Keratinocyte (primary cell): Measurements from ENCODE around the gene SORL1.

Source experiments
- EZH2 ChIP-seq: IDR thresholded peaks from one replicate; pipeline ENCODE4 v1.6.1; 2012; ENCODE audit warnings: inconsistent platforms, mild to moderate bottlenecking, low read length, moderate library complexity
- TF ChIP-seq, protein P1 (sequence below), 3 experiments: IDR thresholded peaks in 1 of 3; conservative IDR thresholded peaks in 1 of 3; optimal IDR thresholded peaks in 1 of 3; 2 replicates in 2 of 3; 3 replicates in 1 of 3; pipeline versions ENCODE3 to v1.5.1; 2011; ENCODE audit warnings: low read length in 3 of 3, mild to moderate bottlenecking in 3 of 3, moderate library complexity in 2 of 3, control low read depth in 1 of 3, inconsistent platforms in 1 of 3; ENCODE audit not compliant: insufficient read depth in 2 of 3; ENCODE audit errors: extremely low read depth in 1 of 3

DNA sequence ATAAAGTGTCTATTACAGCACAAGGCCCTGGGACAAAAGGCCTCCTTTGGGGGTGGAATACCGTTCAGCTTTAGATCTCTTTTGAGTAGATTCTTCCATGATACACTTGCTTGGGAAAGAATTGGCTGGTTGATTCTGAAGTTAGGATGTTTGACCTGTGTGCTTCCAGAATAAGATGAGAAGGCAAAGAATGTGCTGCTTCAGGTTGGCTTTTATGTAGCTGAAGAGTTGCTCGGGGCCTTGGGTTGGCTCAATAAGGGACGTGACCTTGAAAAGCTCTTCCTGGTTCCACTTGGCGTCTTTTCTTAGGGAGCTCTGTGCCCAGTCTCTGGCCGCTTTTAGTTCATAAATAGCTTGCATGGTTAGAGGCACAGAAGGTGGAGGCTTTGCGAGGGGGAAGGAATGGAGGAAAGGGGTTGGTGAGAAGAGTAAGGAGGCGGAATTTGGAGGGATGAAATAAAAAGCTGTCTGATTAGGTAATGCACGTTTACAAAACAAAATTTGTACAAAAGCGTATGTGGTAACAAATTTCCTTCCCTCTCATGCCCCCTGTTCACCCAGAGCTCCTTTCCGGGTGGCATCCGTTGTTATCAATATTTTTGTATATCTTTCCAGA, 4.8 kb downstream of the SORL1 start:
- TF ChIP-seq, protein P1, sequence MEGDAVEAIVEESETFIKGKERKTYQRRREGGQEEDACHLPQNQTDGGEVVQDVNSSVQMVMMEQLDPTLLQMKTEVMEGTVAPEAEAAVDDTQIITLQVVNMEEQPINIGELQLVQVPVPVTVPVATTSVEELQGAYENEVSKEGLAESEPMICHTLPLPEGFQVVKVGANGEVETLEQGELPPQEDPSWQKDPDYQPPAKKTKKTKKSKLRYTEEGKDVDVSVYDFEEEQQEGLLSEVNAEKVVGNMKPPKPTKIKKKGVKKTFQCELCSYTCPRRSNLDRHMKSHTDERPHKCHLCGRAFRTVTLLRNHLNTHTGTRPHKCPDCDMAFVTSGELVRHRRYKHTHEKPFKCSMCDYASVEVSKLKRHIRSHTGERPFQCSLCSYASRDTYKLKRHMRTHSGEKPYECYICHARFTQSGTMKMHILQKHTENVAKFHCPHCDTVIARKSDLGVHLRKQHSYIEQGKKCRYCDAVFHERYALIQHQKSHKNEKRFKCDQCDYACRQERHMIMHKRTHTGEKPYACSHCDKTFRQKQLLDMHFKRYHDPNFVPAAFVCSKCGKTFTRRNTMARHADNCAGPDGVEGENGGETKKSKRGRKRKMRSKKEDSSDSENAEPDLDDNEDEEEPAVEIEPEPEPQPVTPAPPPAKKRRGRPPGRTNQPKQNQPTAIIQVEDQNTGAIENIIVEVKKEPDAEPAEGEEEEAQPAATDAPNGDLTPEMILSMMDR (optimal IDR thresholded peaks at IDR 0.05 in 1 of 3, IDR thresholded peaks at IDR 0.05 in 1 of 3, conservative IDR thresholded peaks at IDR 0.05 in 1 of 3; ENCODE audit: extremely low read depth in 1 of 3, insufficient read depth in 2 of 3, low read length in 3 of 3) = no peak
- TF ChIP-seq EZH2 = no peak
